Stimulated activated CD8-positive, alpha-beta memory T cell treated with anti-CD3 and anti-CD28 coated beads, Interleukin-7, amount 100 ng/mL, for 24 hours (primary cell): ENCODE data around the gene DMXL1.
"Not testable (repeated sequence)": the region's sequence is repeated elsewhere in the genome, so short reads cannot be mapped to it uniquely, and the experiment has no call there.

Source experiments
- DNase-seq: peaks from one replicate; pipeline ENCODE4 v3.0.0-alpha.2; 2020; ENCODE audit warnings: low read depth

Gene DMXL1

DNA sequence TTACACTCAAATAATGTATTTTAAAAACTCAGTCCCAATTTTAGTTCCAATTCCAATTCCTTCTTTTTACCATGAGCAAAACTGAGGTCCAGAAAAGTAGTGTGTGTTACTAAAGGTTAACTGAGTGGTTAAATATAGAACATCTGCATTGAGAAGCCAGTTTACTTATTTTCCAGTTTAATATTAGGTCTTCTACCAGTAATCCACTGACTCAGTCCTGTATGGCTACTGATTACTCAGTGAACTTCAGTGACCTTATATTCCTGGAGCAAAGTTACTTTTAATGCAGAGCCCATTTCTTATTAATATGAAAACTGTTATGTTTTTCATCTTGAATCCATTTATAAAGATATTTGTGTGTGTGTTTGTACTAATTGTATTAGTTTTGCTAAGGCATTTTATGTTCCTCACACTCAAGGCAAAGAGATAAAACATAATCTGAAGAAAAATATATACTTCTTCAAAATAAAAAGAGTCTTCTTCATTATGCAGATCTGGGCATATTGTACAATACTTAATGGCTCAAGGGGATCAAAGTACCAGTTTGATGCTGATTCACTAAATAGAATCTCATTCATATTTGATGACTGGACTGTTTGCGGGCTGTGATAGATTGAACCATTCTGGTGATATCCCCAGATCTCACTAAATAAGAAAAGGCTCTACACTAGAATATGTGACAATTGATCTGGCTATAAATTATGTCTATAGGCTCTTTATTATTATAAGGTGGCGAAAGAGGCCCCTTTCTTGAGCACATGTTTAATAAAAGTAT, 60.8 kb downstream of the DMXL1 start:
- DNase-seq = no peak

DNA sequence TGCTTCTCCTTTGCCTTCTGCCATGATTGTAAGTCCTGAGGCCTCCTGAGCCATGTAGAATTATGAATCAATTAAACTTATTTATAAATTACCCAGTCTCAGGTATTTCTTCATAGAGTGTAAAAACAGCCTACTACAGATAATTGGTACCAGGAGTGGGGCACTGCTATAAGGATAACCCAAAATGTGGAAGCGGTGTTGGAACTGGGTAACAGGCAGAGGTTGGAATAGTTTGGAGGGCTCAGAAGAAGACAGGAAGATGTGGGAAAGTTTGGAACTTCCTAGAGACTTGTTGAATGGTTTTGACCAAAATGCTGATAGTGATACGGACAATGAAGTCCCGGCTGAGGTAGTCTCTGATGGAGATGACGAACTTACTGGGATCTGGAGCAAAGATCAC, 64.9 kb downstream of the DMXL1 start:
- DNase-seq = not testable (repeated sequence)

DNA sequence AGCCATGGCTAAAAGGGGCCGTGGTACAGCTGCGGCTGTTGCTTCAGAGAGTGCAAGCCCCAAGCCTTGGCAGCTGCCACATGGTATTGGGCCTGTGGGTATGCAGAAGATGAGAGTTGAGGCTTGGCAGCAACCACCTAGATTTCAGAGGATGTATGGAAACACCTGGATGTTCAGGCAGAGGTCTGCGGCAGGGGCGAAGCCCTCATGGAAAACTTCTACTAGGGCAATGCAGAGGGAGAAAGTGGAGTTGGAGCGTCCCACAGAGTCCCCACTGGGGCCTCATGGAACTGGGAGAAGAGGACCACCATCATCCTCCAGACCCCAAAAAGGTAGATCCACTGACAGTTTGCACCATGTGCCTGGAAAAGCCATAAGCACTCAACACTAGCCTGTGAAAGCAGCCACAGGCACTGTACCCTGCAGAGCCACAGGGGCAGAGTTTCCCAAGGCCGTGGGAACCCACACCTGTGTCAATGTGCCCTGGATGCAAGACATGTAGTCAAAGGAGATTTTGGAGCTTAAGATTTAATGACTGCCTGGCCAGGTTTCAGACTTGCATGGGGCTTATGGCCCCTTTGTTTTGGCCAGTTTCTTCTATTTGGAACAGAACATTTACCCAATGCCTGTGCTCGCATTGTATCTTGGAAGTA, 65.9 kb downstream of the DMXL1 start:
- no peak for DNase-seq

DNA sequence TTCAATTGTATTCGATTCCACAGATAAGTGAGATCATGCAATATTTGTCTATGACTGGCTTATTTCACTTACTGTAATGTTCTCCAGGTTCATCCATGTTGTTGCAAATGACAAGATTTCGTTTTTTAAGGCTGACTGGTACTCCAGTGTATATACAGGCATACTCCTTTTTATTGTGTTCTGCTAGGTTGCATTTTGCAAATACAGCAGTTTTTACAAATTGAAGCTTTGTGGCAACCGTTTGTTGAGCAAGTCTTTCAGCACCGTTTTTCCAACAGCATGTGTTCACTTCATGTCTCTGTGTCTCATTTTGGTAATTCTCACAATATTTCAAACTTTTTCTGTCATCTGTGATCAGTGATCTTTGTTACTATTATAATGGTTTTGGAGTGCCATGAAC, 82.7 kb downstream of the DMXL1 start:
- DNase-seq = no peak

DNA sequence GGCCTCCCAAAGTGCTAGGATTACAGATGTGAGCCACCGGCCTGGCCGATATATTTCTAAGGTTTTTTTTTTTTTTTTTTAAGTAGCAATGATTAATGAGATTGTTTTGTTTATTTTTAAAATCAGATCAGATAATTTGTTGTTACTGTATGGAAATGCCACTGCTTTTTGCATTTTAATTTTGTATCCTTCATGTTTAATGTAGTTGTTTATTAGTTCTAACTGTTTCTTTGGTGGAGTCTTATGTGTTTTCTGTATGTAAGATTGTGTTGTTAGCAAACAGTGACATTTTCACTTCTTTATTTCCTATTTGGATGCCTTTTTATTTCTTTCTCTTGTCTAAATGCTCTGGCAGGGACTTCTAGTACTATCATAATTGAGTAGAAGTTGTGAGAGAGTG, 87.3 kb downstream of the DMXL1 start:
- DNase-seq = no peak

DNA sequence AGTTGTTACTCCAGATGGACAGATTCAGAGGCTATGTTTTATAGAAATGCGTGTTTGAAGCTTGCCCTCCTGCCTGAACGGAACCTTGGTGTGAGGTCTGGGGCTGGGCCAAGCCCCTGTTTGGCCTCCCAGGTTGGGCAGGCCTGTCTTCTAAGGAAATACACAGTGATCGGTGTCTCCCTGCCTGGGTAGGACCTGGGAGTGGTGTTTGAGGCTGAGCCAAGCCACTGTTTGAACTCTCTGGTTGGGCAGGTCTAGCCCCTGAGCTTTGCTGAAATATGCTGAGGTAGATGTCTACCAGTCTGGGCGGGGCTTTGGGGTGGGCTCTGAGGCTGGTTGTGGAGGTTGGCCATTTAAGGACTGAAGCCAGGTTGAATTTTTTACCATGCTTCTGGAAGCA, 90.5 kb downstream of the DMXL1 start:
- DNase-seq = no peak

DNA sequence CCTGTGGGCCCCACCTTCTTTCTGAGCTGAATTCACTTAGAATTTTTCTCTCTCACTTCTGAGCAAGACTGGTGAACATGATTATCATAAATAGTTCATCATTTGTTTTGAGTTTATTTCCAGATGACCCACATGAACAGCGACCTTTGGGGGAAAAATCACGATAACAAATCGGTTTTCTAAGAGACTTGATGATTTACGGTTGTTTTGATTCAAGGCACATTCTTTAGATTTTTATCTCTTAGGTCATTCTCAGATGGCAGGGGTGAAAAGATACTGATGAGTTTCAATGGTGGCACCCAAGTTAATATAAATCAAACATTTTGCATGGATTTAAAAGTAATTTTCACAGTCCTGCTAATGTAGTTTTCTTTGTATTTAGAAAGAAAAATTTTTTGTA, 95.1 kb downstream of the DMXL1 start:
- no peak for DNase-seq

DNA sequence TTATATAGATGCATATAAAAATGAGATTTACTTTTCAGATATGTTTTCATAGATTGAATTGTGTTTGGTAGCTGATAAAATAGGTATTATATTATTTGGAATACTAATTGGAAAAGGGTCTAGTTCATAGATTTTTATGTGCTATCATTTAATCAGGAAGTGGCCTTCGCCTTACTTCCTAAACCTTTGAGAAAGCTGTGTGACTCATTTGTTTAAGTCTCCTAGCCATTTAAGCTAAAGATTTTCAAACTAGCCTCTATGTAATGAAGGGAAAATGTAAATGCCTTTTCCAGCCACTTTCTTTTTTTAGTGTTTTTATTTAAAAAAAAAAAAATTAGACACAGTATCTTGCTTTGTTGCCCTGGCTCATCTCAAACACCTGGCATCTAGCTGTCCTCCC, 97.5 kb downstream of the DMXL1 start:
- DNase-seq = no peak

DNA sequence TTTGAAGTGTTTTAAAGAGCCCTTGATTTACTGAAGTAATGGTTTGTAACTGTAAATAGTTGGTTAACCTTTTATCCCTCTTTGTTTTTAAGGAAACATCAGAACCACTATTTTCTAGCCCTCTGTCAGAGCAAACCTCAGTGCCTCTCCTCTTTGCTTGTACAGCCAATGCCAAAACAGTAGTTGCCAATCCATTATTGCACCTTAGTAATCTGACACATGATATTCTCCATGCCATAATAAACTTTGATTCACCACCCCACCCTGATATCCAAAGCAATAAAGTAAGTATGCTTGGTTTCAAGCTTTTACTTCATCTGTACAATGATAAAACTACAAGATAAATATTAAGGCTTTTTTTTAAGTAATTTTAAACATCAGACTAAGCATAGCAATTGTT, 100.8 kb downstream of the DMXL1 start:
- no peak for DNase-seq

DNA sequence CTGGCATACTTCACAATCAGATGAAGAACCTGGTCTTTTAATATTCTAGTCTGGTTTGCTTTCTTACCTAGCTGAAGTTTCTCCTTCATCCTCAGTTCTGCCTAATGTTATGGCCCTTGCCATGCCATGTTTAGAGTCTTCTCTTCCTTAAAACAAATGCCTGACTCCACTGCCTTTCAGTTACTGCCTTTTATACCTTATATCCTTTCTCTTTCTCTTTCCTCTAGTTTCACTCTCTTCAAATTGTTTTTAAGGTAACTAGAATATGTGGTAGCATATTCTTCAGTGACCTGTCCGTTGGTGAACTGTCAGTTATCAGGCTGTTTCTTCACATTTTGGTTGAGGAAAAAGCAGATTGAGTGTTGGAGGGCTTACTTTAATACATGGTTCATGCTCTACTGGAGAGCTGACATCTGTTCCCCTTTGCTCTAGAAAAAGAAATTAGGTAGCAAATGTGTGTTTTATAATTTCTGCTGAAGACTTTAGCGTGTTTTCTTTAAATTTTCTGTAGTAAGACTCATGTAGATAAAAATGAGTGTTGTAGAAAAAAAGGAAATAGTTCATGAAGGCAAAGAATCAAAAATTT, 103.8 kb downstream of the DMXL1 start:
- no peak for DNase-seq

DNA sequence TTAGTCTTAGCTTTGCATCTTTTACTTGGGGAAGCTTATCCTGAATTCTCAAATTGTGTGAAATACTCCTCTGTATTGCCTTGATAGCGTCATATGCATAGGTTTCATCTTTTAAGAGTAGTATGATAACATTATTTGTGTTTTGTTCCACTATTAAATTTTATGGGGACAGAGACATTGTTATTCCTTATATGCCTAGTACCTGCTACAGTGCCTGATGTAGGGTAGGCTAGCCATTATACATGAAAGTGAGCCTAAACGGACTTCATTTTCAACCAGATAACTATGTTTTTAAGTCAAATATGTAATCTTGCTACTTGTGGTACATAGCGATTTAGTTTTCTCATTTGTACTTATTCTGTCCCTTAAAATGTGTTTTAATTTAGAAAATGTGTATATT, 105.9 kb downstream of the DMXL1 start:
- no peak for DNase-seq

DNA sequence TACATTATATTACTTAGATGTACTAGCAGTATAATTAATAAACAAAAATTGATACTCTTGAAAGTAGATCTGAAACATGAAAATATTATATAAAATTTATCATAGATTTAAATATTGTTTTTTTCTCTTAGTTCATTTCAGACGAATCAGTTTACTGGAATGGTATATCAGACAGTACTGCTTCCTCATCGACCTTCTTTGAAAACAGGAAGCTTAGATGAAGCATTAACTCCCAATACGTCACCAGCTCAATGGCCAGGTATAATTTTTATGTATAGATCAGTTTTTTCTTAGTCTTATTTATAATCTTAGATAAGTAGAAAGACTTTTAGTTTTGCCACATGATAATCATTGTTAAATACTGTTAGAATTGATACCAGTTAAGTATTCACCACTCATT, 106.3 kb downstream of the DMXL1 start:
- DNase-seq = no peak

DNA sequence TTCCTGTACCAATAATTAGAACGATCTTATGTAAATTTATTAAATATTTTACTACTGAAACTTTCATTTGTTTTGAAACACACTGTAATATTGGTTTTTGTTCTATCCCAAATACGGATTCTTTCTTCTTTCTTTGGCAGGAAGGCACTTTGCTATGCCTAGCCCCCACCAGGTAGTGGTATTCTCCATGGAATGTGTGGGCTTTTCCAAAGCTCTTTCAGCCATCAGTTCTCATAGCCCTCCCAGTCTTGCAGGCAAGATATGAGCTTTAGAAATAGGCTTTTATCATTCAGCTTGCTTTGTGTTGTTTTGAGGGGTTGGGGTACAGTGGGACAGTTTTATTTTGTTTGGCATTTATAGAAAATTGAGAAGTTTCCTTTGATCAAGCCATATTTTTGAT, 107.5 kb downstream of the DMXL1 start:
- no peak for DNase-seq

DNA sequence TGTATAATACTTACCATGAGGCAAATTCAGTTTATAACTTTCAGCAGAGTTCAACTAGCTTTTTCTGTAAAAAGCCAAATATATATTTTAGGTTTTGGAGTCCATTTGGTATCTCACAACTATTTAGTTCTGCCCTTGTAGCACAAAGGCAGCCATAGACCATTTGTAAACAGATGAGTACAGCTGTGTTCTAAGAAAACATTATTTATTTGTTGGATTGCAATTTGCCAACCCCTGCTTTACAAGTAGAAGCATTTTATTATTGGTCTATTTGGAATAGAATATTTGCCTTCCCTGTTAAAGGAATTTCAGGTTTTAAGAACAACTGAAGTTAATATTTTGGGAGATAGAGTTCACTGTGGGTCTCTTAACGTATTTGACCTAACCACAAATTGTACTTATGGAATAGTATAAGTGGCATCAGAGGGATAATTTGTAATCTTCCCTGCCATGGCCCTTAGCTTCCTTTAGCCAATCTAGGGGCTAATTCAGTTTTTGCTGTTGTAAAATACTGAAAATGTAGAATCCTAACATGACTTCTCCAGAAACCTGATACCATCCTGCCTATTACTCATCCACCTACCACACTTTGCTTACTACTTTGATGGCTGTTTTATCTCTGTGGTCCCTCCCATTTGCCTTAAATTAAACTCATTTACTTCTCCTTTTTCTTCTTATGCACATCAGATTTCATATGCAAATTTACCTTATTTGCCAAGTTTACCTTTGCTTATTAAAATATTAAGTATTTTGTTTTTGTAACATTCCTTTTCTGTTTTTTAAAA, 109.2 kb downstream of the DMXL1 start:
- no peak for DNase-seq

DNA sequence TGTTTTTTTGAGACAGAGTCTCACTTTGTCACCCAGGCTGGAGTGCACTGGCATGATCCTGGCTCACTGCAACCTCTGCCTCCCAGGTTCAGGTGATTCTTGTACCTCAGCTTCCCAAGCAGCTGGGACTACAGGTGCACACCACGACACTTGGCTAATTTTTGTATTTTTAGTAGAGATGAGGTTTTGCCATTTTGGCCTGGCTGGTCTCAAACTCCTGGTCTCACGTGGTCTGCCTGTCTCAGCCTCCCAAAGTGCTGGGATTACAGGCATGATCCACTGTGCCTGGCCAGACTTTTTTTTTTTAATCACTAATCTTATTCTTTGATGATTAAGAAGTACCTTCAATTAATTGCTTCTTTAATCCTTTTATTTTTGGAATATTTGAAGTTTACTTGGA, 114.6 kb downstream of the DMXL1 start:
- not testable (repeated sequence) for DNase-seq

DNA sequence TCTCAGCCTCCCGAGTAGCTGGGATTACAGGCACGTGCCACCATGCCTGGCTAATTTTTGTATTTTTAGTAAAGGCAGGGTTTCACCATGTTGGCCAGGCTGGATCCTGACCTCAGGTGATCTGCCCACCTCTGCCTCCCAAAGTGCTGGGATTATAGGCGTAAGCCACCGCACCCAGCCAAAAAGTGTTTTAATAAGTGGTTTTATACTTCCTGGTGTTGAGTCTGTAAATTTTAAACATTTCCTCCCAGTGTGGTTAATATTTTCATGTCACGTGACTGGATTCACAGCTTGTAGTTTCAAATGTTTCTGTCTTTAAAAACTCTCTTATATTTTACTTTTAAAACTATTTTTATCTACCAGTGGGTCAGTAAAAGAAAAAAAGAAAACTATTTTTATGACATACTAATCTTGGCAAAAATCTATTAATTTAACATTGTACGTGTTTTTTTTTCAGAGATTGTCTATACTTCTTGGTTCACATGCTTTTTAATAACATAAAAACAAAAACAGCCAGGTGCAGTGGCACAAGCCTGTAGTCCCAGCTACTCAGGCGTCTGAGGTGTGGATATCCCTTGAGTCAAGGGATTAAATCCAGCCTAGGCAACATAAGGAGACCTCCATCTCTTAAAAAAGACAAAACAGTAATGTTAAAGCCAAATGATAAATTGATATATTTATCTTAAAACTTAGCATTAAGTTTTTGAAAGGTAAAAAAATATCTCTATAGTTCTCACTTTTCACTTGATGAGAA, 117.1 kb downstream of the DMXL1 start:
- no peak for DNase-seq

DNA sequence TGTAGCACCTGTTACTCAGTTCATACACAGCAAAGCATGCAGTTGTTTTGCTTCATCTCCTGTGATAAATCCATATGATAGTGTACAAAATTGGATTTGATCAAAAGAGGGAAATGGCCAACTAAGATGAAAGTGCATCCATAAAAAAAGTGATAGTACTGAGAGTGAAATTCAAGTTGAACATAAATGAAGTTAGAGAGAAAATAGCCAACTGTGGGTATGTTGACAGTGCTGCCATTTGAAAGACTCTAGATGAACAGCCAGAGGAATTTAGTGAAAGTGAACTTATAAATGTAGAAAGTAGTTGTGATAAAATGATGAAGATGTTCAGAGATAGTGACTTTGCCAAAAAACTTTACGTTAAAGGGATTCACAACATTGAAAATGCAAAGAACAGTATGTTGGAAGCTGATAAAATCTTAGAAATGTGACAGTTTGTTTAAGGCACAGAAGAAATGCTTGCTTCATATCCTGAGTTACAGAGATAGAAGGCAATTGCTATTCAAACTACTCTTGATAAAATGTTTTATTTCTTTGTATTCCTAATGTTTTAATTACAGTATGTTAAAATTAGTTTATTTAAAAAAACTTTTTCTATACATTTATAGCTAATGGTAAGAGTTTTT, 119.7 kb downstream of the DMXL1 start:
- no peak for DNase-seq

DNA sequence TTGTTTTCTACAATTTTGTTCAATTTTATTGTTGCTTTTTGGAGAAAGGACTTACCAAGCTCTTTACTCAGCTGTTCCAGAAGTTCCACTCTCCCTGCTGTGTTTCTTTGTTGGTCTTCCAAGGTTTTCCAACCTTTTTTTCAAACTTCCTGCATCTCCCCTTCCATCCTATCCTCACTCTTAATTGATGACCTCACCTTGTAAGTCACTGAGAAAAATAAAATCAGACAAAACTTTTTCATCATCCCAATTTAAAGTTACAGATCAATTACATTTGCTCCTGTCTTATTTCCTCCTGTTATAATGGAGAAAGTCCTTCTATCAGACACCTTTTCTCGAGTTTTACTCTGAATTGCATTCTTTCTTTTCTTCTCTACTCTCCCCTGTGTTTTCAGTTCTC, 121.1 kb downstream of the DMXL1 start:
- no peak for DNase-seq

DNA sequence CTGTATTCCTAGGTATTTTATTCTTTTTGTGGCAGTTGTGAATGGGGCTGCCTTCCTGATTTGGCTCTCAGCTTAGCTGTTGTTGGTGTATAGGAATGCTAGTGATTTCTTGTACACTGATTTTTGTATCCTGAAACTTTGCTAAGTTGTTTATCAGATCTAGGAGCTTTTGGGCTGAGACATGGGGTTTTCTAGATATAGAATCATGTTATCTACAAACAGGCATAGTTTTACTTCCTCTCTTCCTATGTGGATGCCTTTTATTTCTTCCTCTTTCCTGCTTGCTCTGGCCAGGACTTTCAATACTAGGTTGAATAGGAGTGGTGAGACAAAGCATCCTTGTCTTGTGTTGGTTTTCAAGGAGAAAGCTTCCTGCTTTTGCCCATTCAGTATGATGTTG, 129.9 kb downstream of the DMXL1 start:
- DNase-seq = no peak

DNA sequence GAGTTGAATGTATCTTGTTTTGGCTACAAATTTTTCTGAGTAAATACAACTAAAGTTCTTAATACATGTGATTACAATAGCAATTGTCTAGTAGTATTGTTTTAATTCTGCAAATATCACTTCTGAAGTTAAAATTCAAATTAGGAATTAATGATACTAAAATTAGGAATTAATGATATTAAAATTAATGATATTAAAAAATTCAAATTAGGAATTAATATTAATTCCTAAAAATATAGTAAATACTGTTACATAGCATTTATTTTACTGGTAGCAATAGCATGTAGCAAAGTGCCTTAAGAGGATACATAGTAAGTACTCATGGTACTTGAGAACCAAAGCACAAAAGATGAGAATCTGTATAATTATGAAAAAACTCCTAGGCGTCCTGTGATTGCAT, 136.2 kb downstream of the DMXL1 start:
- no peak for DNase-seq

DNA sequence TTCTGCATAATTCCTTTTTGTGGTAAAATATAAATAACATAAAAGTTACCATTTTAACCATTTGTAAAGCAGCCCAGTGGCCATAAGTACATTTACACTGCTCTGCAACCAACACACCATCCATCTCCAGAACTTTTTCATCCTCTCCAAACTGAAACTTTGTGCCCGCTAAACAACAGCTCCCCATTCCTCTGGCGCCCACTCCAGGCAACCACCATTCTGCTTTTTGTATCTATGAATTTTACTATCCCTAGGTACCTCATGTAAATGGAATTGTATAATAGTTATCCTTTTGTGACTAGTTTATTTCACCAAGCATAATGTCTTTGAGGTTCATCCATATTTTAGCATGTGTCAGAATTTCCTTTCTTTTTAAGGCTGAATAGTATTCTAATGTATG, 141.1 kb downstream of the DMXL1 start:
- no peak for DNase-seq

DNA sequence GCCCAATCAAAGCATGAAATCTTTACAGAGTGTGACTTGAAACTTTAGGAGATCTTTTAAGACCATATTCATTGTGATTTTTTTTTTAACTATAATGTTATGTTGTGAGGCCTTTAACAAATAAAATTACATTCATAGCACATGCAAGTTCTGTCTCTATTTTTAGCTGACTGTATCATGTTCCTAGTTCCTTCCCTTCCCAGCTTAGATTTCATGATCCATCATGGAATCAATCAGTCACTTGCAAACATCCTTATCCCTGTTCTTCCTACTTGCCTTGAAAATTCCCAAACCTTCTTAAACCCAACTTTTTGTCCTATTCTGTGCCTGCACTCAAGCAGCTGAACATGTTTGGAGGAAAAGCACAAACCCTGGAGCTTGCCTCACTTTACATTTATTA, 141.8 kb downstream of the DMXL1 start:
- no peak for DNase-seq
